ENCODE results near the gene PELI1.

PELI1 gene, protein sequence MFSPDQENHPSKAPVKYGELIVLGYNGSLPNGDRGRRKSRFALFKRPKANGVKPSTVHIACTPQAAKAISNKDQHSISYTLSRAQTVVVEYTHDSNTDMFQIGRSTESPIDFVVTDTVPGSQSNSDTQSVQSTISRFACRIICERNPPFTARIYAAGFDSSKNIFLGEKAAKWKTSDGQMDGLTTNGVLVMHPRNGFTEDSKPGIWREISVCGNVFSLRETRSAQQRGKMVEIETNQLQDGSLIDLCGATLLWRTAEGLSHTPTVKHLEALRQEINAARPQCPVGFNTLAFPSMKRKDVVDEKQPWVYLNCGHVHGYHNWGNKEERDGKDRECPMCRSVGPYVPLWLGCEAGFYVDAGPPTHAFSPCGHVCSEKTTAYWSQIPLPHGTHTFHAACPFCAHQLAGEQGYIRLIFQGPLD

DNA sequence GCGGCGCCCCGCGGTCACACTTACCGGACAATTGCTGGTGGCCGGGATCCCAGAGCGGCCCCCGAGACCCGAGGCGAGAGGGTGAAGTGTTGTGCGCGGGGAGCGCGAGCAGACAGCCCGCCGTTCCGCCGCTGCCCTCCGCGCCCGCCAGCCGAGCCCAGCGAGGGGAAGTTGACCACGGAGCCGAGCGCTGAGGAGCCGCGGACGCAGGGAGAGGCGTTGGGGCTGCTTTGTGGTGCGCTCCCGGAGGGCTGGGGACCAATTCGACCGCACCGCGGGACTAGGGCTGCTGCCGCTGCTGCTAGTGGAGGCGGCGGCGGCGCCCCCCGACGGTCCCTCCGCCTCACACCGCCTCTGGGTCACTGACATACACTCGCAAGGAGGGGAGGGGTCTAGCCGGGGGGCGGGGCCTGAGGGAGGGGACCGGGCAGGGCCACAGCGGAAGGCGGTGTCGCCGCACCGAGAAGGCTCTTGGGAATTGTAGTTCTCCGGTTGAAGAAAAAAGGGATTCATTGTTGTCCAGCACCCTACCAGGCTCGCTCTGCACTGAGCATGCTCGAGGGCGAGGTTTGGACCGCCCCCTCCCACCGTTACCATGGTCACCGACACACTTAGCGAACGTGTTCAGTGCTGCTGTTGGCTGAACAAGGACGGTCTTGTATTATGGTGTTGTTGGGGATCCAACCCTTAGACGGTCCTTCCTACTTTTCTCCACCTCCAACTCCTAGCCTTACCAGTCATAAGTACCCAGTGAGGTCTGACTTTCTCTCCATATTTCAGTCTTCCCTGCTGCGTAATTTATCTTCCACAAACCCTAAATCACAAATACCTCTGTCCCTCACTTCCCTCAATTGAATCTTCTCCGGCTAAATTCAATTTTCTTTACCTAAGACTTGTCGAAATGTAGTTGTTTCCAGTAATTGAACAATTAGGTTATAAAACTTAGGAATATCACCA is at the start of gene PELI1:
PELI1 (minus strand) TSS at position 364 of the 957 bp plus-strand sequence. CDS start 36,110 bp downstream, outside the sequence.
- DNase-seq (ENCODE audit: low read depth), result peak; percentile 86

DNA sequence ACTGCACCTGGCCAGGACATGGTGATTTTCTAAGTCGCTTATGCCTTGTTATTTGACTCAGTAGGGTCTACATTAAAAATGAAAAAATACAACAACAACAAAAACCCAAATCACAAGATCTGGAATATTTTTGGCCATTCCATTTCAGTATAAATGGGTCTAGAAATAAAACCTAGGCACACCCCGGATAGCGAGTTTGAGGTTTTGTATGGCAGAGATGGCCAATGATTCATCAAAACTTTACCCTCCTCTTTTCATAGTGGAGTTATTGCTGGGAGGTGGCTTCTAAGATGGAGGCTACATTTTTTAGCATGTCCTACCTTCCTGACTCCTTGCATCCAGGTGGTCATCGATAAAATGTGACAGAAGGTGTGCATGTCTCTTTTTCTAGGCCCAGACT is 49.3 kb upstream of the PELI1 start:
- no peak for DNase-seq (ENCODE audit: low read depth)

DNA sequence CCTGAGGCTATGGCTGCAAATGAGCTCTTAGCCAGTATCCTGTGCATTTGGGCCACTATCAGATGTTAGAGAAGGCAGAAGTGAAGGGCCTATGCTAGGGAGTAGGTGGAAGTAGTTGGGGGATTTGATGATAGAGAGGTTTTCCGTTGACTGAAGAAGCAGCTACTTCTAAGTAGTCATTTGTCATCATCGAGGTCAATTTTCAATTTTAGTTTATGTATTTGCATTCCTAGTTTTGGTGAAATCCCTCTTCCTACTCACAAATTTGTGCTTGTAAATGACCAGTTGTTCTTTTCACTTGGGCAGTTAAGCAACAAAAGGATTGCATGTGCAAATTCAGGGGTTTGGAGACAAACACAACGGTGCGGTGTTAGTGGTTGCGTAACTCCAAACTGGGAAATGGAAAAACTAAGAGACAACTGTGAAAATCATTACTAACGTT is 48.5 kb upstream of the PELI1 start:
- DNase-seq (ENCODE audit: low read depth), result no peak

DNA sequence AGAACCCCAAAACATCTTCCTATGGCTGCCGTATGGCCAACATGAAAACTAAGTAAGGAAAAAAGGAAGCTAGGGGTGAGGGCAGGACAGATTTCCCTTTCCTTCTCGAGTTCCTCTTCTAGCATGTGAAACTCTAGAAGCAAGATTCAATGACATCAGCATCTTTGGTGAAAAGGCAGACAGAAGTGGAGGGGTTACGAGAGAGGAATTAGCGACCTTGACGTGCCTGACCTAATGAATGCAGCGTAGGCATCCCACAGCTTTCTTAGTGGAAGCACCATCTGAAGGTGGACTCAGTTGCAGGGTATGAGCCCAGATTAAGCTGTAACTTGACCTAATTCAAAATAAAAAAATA is 47.9 kb upstream of the PELI1 start:
- no peak for DNase-seq (ENCODE audit: low read depth)

DNA sequence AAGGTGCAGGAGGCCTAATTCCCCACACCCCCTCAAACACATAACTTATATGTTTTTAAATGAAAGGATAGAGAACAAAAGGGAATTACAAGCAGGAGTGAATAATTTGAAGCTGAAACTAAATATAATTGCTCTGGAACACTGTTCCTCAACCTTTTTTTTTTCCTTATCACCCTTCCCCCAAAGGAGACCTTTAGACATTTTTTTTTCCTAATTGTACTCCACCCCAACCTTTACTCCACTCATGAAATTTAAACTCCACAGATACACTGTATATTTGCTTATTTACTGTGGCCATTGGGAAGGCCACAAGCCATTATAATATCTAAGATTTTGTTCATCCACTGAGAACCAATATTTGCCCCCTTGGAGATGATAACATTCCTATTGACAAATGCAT is 45.4 kb upstream of the PELI1 start:
- DNase-seq (ENCODE audit: low read depth), result no peak

DNA sequence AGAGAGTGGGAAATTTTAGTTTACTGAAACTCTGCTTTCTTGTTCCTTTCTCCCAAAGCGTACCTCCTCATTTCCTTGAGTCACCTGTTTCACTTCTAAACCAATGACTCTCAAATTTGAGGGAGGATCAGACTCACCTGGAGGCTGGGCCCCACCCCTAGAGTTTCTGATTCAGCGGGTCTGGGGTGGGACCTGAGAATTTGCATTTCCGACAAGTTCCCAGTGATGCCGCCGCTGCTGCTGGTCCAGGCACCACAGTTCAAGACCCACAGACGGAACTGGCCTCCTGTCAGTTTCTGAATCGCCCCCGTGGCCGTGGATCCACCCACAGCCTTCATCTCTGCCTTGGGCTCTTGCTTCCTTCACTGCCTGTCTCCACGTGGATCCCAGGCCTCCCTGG is 44.9 kb upstream of the PELI1 start:
- no peak for DNase-seq (ENCODE audit: low read depth)

DNA sequence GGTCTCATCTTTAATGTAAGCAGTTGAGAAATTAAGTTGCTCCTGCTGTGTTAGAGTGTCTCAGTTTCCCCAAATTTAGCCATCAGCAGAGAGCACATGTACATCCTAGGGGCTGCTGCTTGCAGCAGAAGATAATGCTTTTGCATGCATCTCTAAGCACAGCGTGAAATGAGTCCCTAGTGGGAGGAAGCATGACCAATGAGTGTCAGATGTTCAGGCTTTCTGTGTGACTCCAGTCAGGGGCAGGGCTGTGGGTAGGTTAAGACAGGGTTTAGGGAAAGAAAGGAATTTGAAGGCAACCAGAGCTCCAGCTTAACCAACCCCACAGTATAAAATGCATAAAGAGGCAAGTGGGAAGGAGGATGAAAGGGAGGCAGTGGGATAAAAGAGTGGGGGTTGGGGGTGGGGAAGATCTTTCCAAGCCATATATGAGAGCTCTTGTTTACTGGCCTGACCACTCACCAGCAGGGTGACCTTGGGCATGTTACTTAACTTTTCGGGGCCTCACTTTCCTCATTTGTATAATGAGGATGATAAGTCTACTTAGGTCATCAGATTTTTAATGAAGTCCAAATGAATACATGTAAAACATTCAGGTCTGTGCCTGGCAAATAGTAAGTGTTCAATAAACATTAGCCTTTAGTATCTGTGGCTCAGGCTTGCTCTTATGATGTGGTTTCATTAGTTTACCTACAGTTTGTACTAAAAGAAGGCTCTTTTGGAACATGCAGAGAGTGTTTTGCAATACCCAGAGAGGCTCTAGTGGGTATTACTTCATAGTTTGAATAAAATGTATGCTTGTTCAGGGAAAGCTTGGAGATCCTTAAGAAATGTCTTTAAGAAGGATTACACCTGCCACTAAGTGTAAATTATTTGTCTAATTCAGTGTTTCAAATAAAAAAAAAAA is 42.7 kb upstream of the PELI1 start:
- DNase-seq (ENCODE audit: low read depth), result no peak

DNA sequence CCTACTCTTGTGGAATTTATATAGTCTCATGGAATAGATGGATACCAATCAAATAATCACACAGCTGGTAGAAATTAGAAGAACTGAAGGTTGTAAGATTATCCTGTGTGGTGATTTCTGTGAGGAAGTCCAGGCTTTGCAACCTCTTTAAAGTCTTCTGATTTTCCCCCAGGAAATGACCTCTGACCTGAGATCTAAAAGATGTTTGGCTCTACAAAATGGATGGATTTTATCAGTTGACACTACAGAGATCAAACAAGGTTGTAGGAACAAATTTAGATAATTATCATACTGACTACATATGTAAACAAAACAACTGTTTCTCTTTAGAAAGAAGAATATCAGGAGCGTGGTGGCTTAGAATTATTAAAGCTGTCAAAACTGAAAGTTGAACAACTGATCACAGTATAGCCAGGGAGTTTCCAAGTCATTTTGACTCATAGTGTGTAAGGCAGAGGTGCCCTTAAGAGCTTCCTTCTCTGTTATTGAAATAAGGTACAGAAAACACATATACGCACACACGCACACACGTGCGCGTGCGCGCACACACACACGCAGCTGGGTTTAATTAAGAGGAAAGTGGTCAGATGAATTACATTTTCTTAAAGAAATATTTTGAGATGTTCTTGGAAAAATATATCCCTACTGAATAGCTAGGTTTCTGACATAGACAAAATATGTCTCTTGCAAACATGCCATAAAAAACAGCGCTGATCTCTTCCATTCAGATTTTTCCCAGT is 35.5 kb upstream of the PELI1 start:
- DNase-seq (ENCODE audit: low read depth), result no peak

DNA sequence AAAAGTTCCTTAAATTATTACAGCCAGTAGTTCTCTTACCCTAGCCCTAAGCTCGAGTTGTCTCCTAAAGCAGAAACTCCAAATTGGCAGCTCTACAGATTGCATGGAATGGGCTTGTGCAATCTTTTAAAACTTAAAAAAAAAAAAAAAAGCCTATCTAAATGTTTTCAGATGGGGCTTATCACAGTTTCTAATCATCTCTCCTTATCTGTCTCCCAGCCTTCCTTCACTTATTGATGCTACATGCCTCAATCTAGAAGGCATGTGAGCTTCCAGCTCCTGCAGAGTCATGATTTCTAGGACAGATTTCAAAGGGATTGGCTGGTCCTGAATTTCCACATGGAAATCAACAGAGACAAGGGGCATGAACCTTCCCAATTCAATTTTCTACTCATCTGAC is 33.1 kb upstream of the PELI1 start:
- DNase-seq (ENCODE audit: low read depth), result no peak

DNA sequence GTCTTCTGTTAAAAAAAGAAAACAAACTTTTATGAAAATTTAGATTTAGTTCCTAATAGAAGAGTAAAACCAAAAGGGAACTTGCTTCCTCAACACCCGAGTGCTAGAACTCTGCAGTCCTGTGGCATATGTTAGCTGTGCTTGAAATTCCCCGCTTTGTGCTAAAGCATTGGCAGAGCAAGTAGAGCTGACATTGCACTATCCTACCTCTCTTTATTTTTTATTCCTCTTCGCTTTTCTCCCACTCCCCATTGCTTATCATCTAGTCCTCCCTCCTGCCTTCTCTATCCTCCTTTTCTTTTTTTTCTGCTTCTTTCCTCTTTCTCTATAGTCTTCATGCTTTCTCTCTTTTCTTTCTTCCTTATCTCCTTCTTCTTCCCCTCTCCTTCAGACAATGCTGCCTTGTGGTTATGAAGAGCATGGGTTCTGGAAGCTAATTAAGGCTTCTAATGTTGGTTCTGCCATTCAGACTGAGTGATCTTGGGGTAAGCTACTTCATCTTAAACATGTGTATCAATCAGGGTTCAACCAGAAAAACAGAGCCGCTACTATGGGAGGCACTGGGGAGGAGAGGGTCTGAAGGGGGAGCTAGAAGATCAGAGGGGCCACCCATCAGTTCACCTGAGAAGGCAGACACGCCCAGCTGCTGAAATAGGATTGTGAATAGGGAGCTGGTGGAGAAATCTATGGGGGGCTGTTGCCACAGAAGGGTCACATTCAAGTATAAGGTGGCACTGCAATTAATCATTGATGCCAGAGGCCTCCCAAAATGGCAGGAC is 31.4 kb upstream of the PELI1 start:
- no peak for DNase-seq (ENCODE audit: low read depth)

DNA sequence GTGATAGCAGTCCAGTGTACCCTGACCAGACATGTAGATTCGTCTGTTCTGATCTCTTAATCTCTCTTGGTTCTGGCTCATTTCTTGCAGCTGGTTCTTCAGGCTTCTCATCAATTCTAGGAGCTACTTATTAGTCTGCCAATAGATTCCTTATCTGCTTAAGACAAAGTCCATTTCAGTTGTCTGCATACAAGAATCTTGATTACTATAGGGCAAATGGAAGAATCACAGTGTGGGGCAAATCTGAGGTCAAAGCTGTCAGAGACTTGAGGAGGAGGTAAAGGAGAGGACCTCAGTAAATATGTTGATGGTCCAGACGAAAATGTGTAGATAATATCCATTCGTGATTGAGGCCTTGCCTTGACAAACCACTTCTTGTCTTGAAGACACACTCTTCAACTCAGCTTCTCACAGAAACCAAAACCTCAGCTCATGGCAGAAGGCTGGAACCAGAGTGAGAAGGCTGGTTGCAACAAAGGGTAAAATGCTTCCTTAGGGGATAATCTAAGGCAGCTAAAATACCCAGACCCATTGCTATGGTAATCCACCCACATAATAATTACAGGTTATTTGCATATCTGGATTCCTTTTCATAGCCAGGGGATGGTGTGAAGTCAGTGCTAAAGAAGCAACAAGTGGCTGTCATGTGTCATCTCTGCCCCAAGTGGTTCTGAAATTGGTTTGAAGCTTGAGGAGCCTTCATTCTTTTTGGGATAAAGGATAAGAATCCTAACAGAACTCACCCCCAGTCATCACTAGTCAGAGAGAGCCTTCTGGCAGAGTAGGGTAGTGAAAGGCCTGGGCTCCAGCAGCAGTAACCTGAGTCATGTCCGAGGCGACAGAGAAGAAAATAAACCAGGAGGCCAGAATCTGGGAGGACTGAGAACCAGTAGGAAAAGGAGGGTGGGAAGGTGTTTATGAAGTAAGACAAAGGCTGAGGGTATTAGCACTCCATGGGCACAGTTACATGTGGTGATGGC is 29.2 kb upstream of the PELI1 start:
- no peak for DNase-seq (ENCODE audit: low read depth)

DNA sequence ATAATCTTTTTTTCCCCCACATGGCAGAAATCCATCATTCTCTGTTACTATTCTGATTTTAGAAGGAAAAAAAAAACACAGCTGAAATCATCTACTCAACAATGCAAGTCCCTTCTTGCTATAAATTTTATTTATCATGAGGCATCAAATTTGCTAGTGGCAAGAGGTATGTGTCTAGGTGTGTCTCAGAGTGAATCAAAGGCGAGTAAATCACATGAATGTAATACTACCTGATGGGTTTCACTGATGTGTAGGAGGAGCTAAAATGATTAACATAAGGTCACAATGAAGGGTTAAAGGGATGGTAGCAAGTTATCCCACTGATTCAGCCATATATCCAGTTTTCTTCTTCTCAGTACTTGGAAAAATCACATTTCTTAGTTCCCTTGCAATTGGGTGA is 24.5 kb upstream of the PELI1 start:
- no peak for DNase-seq (ENCODE audit: low read depth)

DNA sequence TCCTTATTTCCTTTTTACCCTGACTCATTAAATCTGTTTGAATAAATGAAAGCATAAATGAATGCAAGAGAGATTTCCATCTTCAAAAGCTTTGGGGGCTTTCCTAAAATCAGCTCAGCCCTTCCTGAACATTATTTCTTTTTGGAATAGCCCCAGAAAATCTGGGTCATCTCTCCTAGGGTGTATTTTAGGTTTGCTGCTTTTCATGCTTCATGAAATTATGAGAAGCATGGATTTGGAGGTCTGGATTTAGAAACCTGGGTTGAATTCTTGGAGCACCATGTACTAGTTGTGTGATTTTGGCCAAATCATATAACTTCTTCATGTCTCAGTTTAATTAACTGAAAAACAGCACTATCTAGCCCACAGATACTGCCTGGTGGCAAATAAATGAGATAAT is 24.0 kb upstream of the PELI1 start:
- DNase-seq (ENCODE audit: low read depth), result no peak

DNA sequence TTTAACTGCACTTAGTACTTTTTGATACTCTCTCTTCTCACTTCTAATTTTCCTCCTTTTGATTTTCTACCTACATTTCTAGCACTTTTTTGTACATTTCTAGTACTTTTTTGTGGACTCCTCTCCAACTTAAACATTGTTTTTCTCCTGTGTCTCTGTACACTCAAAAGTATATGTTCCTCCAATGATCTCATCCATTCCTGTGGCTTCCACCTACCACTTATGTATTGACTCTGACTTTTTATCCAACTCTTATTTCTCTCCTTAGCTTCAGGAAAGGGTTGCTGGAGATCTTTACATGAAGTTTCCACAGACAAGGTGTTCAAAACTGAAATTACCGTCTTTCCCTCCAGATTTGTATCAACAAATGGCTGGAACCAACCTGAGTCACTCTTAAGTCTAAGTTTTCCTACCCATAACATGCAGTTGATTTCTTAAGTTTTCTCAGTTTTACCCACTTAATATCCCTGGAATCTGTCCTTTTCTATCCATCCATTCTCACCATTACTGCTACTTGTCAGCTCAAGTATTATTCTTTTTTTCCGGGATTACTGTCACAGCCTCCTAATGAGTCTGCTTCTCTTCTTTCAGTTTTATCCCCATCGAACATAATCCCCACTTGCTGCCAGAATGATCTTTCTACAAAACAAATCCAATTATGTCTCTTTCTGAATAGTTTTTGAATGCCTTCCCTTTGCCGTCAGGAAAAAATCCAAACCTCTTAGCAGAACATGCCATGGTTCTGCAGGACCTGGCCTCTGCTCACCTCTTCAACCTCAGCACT is 22.6 kb upstream of the PELI1 start:
- no peak for DNase-seq (ENCODE audit: low read depth)

DNA sequence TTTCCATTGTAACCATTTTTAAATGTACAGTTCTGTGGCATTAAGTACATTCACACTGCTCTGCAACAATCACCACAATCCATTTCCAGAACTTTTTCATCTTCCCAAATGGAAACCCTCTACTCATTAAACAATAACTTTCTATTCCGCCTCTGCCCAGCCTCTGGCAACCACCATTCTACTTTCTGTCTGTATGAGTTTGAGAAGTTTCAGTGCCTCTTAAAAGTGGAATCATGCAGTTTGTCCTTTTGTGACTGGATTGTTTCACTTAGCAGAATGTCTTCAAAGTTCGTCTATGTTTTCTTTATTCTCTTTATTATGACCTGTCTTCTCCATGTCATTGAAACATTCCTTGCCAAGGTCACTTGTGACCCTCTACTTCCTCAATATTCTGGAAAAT is 22.0 kb upstream of the PELI1 start:
- no peak for DNase-seq (ENCODE audit: low read depth)

DNA sequence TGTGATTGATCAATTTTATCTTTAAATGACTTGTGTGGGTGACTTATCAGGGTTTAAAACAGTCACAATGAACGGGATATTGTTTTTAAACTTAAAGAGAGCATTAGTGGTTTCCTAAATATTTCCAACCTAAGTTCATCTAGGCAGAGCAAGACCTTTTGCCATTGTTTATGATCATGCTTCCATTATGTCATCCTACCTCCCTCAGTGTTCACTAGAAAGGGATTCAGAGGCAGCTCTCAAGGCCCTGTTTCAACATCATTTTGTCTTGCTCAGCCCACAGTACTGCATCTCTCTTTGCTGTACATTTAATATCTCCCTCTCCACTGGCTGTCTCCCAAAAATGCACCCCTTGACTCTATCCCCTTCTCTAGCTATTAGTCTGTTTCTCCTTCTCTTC is 21.5 kb upstream of the PELI1 start:
- no peak for DNase-seq (ENCODE audit: low read depth)

DNA sequence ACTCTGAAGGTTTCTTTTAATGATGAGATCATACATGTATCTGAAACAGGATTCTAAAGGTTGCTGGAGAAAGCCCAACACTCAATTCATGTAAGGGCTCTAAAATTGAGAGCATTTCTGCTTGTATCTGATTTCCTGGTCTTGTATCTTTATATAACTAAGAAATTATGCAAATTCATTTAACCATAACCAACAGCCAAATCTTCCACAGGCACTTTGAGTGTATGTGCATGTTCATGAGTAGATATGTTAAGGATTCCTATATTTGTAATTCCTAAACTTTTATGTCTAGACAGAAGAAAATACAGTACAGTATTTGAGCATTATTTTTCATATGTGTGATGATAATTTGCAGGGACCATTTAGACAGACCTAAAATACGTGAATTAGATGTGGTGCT is 20.4 kb upstream of the PELI1 start:
- DNase-seq (ENCODE audit: low read depth), result no peak

DNA sequence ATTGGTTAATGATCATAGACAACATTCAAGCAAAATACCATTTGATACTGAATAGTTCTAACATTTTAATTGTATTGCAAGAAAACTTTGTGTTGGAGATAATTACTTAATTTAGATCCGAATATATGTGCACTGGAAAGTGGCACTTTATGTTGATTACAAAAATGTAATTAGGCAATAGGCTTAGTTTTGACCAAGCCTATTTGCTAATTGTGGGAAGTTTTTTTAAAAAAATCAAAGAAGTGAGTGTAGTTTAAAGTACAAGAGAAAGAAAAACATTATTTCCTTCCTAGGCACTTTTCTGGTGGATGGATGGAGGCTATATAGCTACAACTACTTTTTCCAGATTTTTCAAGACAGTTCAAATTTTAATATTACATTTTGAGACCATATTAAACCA is 18.3 kb upstream of the PELI1 start:
- no peak for DNase-seq (ENCODE audit: low read depth)

DNA sequence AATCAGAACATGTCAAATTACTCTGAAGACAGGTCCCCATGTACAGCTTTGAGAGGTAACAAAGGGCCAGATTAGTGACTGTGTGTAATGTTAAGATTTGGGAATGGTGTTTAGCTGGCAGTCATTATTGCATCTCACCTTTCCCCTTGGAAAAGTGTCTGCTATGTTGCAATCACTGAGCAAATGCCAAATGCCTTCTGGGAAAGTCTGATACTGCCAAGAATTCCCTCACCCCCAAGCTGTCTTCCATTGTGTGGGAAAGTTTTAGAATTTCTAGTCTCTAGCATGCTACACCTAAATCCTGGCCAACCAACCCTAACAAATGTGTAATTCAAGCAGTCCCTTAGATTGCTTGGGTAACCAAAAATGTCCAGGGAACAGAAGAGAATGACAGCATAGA is 13.6 kb upstream of the PELI1 start:
- no peak for DNase-seq (ENCODE audit: low read depth)
